Panc1 (cell line): ENCODE measurements around the gene BSND. TPM values are rescaled to one million over a fixed set of nuclear protein-coding genes. Genes with fewer than 3 reads are reported as not detected.

Source experiments
- ATAC-seq: fragments of 200-7000 bp; cut with Tn5 transposase; 2 replicates; pipeline ENCODE4 v1.9.1; 2020; ENCODE audit warnings: mild to moderate bottlenecking, moderate library complexity
- BruUV-seq: library from RNA; stranded (reverse); fragments of 400-500 nt; replicated peaks from 2 replicates; lab custom pipeline; 2021; lab: Mats Ljungman, UMichigan
- CTCF ChIA-PET: fragments of 300-600 bp; sonication (Branson Sonifier 250); formaldehyde crosslinking; loops from one replicate; lab custom pipeline; 2022; ENCODE audit warnings: antibody characterized with exemption; lab: Charles Lee
- POLR2A ChIA-PET: fragments of 300-600 bp; sonication (Branson Sonifier 250); formaldehyde crosslinking; loops from one replicate; lab custom pipeline; 2022; ENCODE audit warnings: antibody characterized with exemption; lab: Charles Lee
- DNase-seq: peaks from one replicate; pipeline ENCODE4 v3.0.0-alpha.2; 2010; ENCODE audit warnings: low read depth, low spot score
- H3K27ac ChIP-seq: 2 replicates; pipeline ENCODE4 v1.5.1; 2011; ENCODE audit warnings: mild to moderate bottlenecking, low read length, inconsistent platforms
- H3K27me3 ChIP-seq: fragments of 200-500 bp; sonication (Bioruptor generic); 2 replicates; pipeline ENCODE4 v1.6.0; 2014; ENCODE audit warnings: low read length, inconsistent platforms; ENCODE audit not compliant: control insufficient read depth, insufficient read depth
- H3K36me3 ChIP-seq: fragments of 200-500 bp; sonication (Bioruptor generic); 2 replicates; pipeline ENCODE4 v1.5.1; 2014; ENCODE audit warnings: inconsistent platforms, mild to moderate bottlenecking, low read length, moderate library complexity; ENCODE audit not compliant: control insufficient read depth, insufficient read depth
- H3K4me1 ChIP-seq: 2 replicates; pipeline ENCODE4 v1.5.1; 2011; ENCODE audit warnings: inconsistent platforms, mild to moderate bottlenecking, low read length, moderate library complexity; ENCODE audit not compliant: control insufficient read depth, insufficient read depth
- H3K4me3 ChIP-seq, 2 experiments: 2 replicates each; pipeline ENCODE4 v1.5.1; 2011 to 2012; ENCODE audit warnings: low read depth in 2 of 2, low read length in 2 of 2, mild to moderate bottlenecking in 2 of 2, inconsistent platforms in 1 of 2, moderate library complexity in 1 of 2
- H3K9me3 ChIP-seq: fragments of 200-500 bp; sonication (Bioruptor generic); 2 replicates; pipeline ENCODE4 v1.5.1; 2014; ENCODE audit warnings: low read depth, mild to moderate bottlenecking, inconsistent platforms, low read length, moderate library complexity; ENCODE audit not compliant: control insufficient read depth, insufficient read depth
- POLR2AphosphoS5 ChIP-seq: IDR thresholded peaks from 2 replicates; pipeline ENCODE4 v1.6.1; 2012; ENCODE audit warnings: mild to moderate bottlenecking, low read depth, low read length, moderate library complexity
- SIN3A ChIP-seq: IDR thresholded peaks from 2 replicates; pipeline ENCODE4 v1.6.1; 2012; ENCODE audit warnings: low read depth, mild to moderate bottlenecking, low read length, moderate library complexity, borderline replicate concordance; ENCODE audit not compliant: insufficient read depth
- TCF7L2 ChIP-seq: IDR thresholded peaks from 2 replicates; pipeline ENCODE4 v1.6.1; 2011; ENCODE audit warnings: mild to moderate bottlenecking, low read depth, low read length, inconsistent platforms
- in situ Hi-C: cut with HindIII; loops from 2 replicates; pipeline ENCODE4 v1.10.0; 2016; ENCODE audit warnings: low sequenced_read_pairs, low pct_unique_long_range_greater_than_20kb
- intact Hi-C: fragments of 100-400 bp; cut with micrococcal nuclease; formaldehyde crosslinking; loops from one replicate; pipeline ENCODE4 v1.10.0; 2022; ENCODE audit not compliant: unreplicated experiment
- total RNA-seq: library from RNA; stranded (reverse); gene quantifications from one replicate; pipeline ENCODE4 v1.2.1, GENCODE V29; 2021; ENCODE audit not compliant: unreplicated experiment
- TF ChIP-seq, protein P1 (sequence below): fragments of 450-650 bp; IDR thresholded peaks from 2 replicates; pipeline ENCODE4 v1.5.1; 2017; ENCODE audit warnings: mild to moderate bottlenecking
- TF ChIP-seq, protein P2 (sequence below), 2 experiments: IDR thresholded peaks; 2 replicates each; pipeline ENCODE4 v1.6.1; 2011 to 2012; ENCODE audit warnings: low read depth in 2 of 2, control low read depth in 1 of 2, low read length in 1 of 2, mild to moderate bottlenecking in 1 of 2, moderate library complexity in 1 of 2; ENCODE audit not compliant: insufficient read depth in 1 of 2

The BSND gene
- total RNA-seq, 1 experiment from 2014 or later: not detected

DNA sequence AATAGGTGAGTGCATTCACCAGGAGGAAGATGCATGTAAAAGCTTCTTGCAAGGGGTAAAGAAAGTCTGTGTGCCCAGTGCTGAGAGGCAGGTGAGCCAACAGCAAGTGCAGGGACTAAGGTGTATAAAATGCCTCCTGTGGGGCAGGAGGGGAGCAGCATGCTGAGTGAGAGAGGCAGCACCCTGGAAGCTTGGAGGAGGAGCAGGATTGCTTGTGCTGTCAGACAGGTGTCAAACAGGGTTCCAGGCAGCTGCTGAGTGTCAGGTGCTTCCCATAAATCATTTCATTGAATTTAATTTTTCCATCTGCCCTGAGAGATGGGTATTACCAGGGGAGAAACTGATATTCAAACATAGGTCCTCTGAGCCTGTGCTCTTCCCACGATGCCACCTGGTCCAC, 13.9 kb downstream of the BSND start:
- no peak for DNase-seq
- no peak overlapping the region for H3K27ac ChIP-seq

DNA sequence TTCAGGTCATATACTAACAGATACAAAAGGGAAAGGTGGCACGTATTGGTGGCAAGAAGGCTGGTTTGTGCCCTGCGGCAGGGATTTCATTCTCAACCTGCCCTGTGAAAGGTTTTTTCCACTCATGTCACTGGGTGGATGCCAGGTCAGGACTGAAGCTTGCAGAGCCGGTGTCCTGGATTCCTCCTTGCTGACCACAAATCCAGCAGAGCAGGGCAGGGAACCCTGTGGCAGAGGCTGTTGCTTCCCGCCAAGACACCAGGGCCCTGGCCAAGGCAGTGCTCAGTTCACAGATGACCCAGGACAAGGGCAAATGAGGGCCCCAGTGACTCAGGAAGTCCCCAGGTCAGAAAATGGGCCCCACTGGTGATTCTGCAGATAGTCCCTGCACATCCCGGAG, 16.4 kb downstream of the BSND start:
- ATAC-seq: no peak
- ChIA-PET POLR2A (interaction anchor here (1.1 kb wide), 1 partner anchor 12 kb away, joined by 3 read pairs; no protein-coding TSS in a partner anchor), CTCF (interaction anchor here (0.6 to 1.5 kb wide), 3 partner anchors 18 to 367 kb away, joined by 3 to 7 read pairs (median 4); no protein-coding TSS in a partner anchor)
- no TSS peak for BruUV-seq
- H3K4me1 ChIP-seq: no peaks in the 10 kb centered on the region
- DNase-seq: no peak
- H3K36me3 ChIP-seq: no peaks in the 10 kb centered on the region
- in situ Hi-C loops (no loop called here), intact Hi-C loops (no loop called here)
- H3K9me3 ChIP-seq: no peaks in the 10 kb centered on the region
- TF ChIP-seq SIN3A (no peak), TCF7L2 (no peak), POLR2AphosphoS5 (no peak)
- TF ChIP-seq, protein P1, sequence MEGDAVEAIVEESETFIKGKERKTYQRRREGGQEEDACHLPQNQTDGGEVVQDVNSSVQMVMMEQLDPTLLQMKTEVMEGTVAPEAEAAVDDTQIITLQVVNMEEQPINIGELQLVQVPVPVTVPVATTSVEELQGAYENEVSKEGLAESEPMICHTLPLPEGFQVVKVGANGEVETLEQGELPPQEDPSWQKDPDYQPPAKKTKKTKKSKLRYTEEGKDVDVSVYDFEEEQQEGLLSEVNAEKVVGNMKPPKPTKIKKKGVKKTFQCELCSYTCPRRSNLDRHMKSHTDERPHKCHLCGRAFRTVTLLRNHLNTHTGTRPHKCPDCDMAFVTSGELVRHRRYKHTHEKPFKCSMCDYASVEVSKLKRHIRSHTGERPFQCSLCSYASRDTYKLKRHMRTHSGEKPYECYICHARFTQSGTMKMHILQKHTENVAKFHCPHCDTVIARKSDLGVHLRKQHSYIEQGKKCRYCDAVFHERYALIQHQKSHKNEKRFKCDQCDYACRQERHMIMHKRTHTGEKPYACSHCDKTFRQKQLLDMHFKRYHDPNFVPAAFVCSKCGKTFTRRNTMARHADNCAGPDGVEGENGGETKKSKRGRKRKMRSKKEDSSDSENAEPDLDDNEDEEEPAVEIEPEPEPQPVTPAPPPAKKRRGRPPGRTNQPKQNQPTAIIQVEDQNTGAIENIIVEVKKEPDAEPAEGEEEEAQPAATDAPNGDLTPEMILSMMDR: no peak
- TF ChIP-seq, protein P2, sequence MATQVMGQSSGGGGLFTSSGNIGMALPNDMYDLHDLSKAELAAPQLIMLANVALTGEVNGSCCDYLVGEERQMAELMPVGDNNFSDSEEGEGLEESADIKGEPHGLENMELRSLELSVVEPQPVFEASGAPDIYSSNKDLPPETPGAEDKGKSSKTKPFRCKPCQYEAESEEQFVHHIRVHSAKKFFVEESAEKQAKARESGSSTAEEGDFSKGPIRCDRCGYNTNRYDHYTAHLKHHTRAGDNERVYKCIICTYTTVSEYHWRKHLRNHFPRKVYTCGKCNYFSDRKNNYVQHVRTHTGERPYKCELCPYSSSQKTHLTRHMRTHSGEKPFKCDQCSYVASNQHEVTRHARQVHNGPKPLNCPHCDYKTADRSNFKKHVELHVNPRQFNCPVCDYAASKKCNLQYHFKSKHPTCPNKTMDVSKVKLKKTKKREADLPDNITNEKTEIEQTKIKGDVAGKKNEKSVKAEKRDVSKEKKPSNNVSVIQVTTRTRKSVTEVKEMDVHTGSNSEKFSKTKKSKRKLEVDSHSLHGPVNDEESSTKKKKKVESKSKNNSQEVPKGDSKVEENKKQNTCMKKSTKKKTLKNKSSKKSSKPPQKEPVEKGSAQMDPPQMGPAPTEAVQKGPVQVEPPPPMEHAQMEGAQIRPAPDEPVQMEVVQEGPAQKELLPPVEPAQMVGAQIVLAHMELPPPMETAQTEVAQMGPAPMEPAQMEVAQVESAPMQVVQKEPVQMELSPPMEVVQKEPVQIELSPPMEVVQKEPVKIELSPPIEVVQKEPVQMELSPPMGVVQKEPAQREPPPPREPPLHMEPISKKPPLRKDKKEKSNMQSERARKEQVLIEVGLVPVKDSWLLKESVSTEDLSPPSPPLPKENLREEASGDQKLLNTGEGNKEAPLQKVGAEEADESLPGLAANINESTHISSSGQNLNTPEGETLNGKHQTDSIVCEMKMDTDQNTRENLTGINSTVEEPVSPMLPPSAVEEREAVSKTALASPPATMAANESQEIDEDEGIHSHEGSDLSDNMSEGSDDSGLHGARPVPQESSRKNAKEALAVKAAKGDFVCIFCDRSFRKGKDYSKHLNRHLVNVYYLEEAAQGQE (IDR thresholded peaks at IDR 0.05; ENCODE audit: insufficient read depth in 1 of 2, low read depth in 2 of 2, low read length in 1 of 2): no peak
- H3K27me3 ChIP-seq: no peaks in the 10 kb centered on the region; the same call in 1 of the 2 replicates
- H3K4me3 ChIP-seq: no peak overlapping the region
- H3K27ac ChIP-seq: no peak overlapping the region

More for the DNA sequence above, 13.9 kb downstream of the BSND start:
- H3K27me3 ChIP-seq: no peaks in the 10 kb centered on the region; the same call in 1 of the 2 replicates
- H3K9me3 ChIP-seq: no peaks in the 10 kb centered on the region
- POLR2A ChIA-PET: interaction anchor here (0.6 kb wide), 1 partner anchor 53 kb away, joined by 3 read pairs; no protein-coding TSS in a partner anchor
- intact Hi-C loops: no loop called here
- H3K4me1 ChIP-seq: no peaks in the 10 kb centered on the region
- BruUV-seq: no TSS peak
- no peaks in the 10 kb centered on the region for H3K36me3 ChIP-seq
- CTCF ChIA-PET: no interaction called here
- H3K4me3 ChIP-seq: no peak overlapping the region
- TF ChIP-seq SIN3A: no peak
- TF ChIP-seq, protein P1: no peak
- no peak for TF ChIP-seq TCF7L2
- TF ChIP-seq POLR2AphosphoS5: no peak
- TF ChIP-seq, protein P2 (IDR thresholded peaks at IDR 0.05; ENCODE audit: insufficient read depth in 1 of 2, low read depth in 2 of 2, low read length in 1 of 2): no peak
- in situ Hi-C loops: no loop called here
- ATAC-seq: no peak
